HUES48 (cell line): Measurements from ENCODE around the gene ZRANB2.

ENCODE experiments used
- H3K27ac ChIP-seq: one replicate; pipeline ENCODE4 v1.7.0; 2013; ENCODE audit warnings: low read depth, low read length, inconsistent platforms
- H3K27me3 ChIP-seq: 2 replicates; pipeline ENCODE4 v1.6.1; 2013; ENCODE audit warnings: mild to moderate bottlenecking, low read length; ENCODE audit not compliant: control insufficient read depth, insufficient read depth
- H3K36me3 ChIP-seq: 2 replicates; pipeline ENCODE4 v1.6.1; 2013; ENCODE audit warnings: low read length; ENCODE audit not compliant: control insufficient read depth, insufficient read depth
- H3K4me1 ChIP-seq: 2 replicates; pipeline ENCODE4 v1.6.1; 2013; ENCODE audit warnings: mild to moderate bottlenecking, low read length; ENCODE audit not compliant: control insufficient read depth, insufficient read depth
- H3K4me3 ChIP-seq: 2 replicates; pipeline ENCODE4 v1.5.1; 2013; ENCODE audit warnings: mild to moderate bottlenecking, low read depth, low read length
- H3K9ac ChIP-seq: 2 replicates; pipeline ENCODE4 v1.6.1; 2013; ENCODE audit warnings: mild to moderate bottlenecking, low read depth, low read length, moderate library complexity
- H3K9me3 ChIP-seq: 2 replicates; pipeline ENCODE4 v1.6.1; 2013; ENCODE audit warnings: low read length; ENCODE audit not compliant: control insufficient read depth, insufficient read depth

The ZRANB2 gene

DNA sequence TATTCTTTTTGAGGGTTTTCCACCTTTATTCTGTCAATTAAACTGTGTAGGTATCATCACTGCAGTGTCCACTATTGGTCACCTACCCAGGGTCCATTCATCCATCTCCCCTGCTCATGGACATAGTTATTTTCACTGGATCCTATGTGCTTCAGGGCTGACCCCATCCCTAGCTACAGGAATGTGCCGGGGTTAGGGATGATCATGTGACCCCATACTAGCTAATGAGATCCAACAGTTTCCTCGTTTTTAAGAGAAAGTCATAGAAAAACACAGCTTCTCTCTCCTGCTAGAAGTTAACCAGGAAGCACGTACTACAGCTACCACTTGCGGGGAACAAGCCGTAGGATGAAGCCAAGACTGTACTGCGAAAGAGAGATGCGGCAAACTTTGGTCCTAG, 52.8 kb downstream of the ZRANB2 start:
- Histone ChIP-seq H3K4me3 (no peak overlapping the region), H3K36me3 (no peaks in the 10 kb centered on the region), H3K27me3 (no peaks in the 10 kb centered on the region), H3K9me3 (no peaks in the 10 kb centered on the region), H3K9ac (no peak overlapping the region), H3K4me1 (peaks cover 6% of the 10 kb centered on the region; the same call in 1 of the 2 replicates), H3K27ac (no peak overlapping the region)

- Histone ChIP-seq H3K4me3 (no peak overlapping the region), H3K36me3 (no peaks in the 10 kb centered on the region), H3K9me3 (no peaks in the 10 kb centered on the region), H3K9ac (no peak overlapping the region), H3K27me3 (no peaks in the 10 kb centered on the region), H3K27ac (no peak overlapping the region), H3K4me1 (peaks cover 6% of the 10 kb centered on the region; the same call in 1 of the 2 replicates)
These were observed 54.7 kb downstream of the ZRANB2 start for GRCh38 chr1:71026093-71026492.

GRCh38 chr1:71023515-71023914, 57.3 kb downstream of the ZRANB2 start:
- H3K27ac ChIP-seq: no peak overlapping the region

DNA sequence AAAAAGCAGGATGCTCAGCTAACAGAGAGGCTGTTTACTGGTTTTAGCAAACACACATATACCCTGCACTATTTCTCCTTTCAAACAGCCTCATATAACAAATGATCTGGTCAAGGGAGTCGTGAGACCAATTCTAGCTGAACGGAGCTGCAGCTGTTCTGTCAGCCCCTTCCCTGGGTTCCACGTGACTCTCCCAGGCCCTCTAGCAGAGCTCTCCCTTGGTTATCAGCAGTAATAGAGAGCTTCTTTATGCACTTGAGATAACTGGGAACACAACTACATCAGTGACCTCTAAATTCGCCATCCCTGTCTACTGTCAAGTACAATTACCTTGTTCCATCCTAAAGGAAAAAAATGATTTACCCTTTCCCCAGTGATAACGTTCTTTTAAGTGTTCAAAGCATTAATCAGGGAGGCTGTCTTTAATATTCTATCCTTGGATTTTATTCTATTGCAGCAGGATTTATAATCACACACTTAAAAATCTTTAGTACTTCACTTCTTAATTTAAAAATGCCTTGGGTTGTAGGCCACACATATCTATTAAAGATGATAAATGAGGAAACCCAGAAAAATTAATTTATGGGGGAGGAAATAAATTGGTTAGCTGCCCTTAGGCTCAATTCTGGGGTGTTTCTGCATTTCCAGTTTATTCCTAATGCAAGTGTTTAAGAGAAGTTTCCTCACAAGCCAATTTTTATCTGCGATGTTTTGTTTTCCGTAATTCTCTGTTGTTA, 61.4 kb downstream of the ZRANB2 start:
- Histone ChIP-seq H3K36me3 (no peaks in the 10 kb centered on the region), H3K9me3 (no peaks in the 10 kb centered on the region), H3K9ac (no peak overlapping the region), H3K27me3 (no peaks in the 10 kb centered on the region), H3K27ac (no peak overlapping the region), H3K4me3 (no peak overlapping the region), H3K4me1 (no peaks in the 10 kb centered on the region)

More at GRCh38 chr1:71023515-71023914, 57.3 kb downstream of the ZRANB2 start:
- Histone ChIP-seq H3K36me3 (no peaks in the 10 kb centered on the region), H3K9ac (no peak overlapping the region), H3K9me3 (no peaks in the 10 kb centered on the region), H3K27me3 (no peaks in the 10 kb centered on the region), H3K4me3 (no peak overlapping the region), H3K4me1 (peaks cover 6% of the 10 kb centered on the region; the same call in 1 of the 2 replicates)

GRCh38 chr1:71018791-71019190, 62.0 kb downstream of the ZRANB2 start:
- Histone ChIP-seq H3K4me1 (no peaks in the 10 kb centered on the region), H3K9ac (no peak overlapping the region), H3K9me3 (no peaks in the 10 kb centered on the region), H3K4me3 (no peak overlapping the region), H3K27me3 (no peaks in the 10 kb centered on the region), H3K27ac (no peak overlapping the region), H3K36me3 (no peaks in the 10 kb centered on the region)

DNA sequence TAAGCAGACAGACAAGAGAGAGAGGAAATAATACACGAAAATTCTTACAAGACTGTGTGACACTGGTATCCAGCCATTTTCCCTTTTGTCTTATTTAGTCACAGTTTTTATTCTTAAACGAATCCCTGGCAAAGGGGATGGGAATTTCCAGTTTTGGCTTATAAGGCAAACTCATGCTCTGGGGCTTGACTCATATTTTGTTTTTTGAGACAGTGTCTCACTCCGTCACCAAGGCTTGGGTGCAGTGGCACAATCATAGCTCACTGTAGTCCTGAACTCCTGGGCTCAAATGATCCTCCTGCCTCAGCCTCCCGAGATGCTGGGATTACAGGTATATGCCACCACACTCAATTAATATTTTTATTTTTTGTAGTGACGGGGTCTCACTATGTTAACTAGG, 65.1 kb downstream of the ZRANB2 start:
- Histone ChIP-seq H3K27ac (no peak overlapping the region), H3K4me1 (no peaks in the 10 kb centered on the region), H3K27me3 (no peaks in the 10 kb centered on the region), H3K9me3 (no peaks in the 10 kb centered on the region), H3K9ac (no peak overlapping the region), H3K36me3 (no peaks in the 10 kb centered on the region), H3K4me3 (no peak overlapping the region)

DNA sequence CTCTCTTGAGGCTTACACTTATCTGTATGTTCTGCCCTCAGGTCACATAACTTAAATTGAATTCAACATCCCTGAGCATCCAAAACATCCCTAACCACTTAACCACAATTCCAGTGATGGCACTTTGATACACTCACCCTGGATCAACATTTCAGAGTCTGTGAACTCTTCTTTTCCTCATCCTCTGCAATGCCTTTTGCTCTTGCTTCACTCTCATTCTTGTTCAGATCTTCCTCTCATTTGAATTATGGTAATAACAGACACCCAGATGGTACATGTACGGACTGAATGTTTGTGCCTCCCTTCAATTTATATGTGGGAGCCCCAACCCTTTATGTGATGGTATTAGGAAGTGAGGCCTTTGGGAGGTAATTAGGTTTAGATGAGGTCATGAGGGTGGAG, 66.7 kb downstream of the ZRANB2 start:
- Histone ChIP-seq H3K9me3 (no peaks in the 10 kb centered on the region), H3K4me1 (no peaks in the 10 kb centered on the region), H3K36me3 (no peaks in the 10 kb centered on the region), H3K27me3 (no peaks in the 10 kb centered on the region), H3K27ac (no peak overlapping the region), H3K4me3 (no peak overlapping the region), H3K9ac (no peak overlapping the region)
